Thoracic aorta (tissue), 2 donors: Measurements from ENCODE around the gene AMOTL1. TPM values are rescaled to one million over a fixed set of nuclear protein-coding genes. Genes with fewer than 3 reads are reported as not detected.

Experiments used
- ATAC-seq: fragments of 150-250 bp; one replicate; pipeline ENCODE4 v1.8.0; 2017; ENCODE audit warnings: low read depth; ENCODE audit not compliant: insufficient number of reproducible peaks, low FRiP score
- DNase-seq: peaks from one replicate; pipeline ENCODE4 v3.0.0-alpha.2; 2020; ENCODE audit warnings: low spot score
- H3K27ac ChIP-seq, 2 donors: fragments of 200-600 bp; sonication (generic); 1 replicate in 1 of 2; 2 replicates in 1 of 2; pipeline ENCODE4 v1.5.1; 2016; ENCODE audit warnings: mild to moderate bottlenecking in 2 of 2, moderate library complexity in 2 of 2
- H3K27me3 ChIP-seq: fragments of 200-600 bp; sonication (generic); replicated peaks from 2 replicates; pipeline ENCODE4 v1.6.0; 2016; ENCODE audit warnings: mild to moderate bottlenecking; ENCODE audit not compliant: insufficient read depth
- H3K36me3 ChIP-seq: fragments of 200-600 bp; sonication (generic); one replicate; pipeline ENCODE4 v1.5.1; 2016
- H3K4me1 ChIP-seq, 2 donors: fragments of 200-600 bp; sonication (generic); 1 replicate in 1 of 2; 2 replicates in 1 of 2; pipeline versions ENCODE4 v1.5.1 to v1.6.0; 2016; ENCODE audit warnings: low read depth in 2 of 2, mild to moderate bottlenecking in 1 of 2; ENCODE audit not compliant: control insufficient read depth in 1 of 2
- H3K4me3 ChIP-seq: fragments of 200-600 bp; sonication (generic); 2 replicates; pipeline ENCODE4 v1.5.1; 2016; ENCODE audit warnings: mild to moderate bottlenecking
- H3K9me3 ChIP-seq: fragments of 200-600 bp; sonication (generic); 2 replicates; pipeline ENCODE4 v1.5.1; 2016
- total RNA-seq, 2 donors: library from RNA; depleted of rRNA; stranded (reverse); fragments of >200 nt; gene quantifications; one replicate each; pipeline versions ENCODE4 v1.1.0 to v1.2.3, GENCODE V29; 2016
- TF ChIP-seq, protein P1 (sequence below): fragments of 200-600 bp; sonication (generic); IDR thresholded peaks from one replicate; pipeline ENCODE4 v1.5.1; 2019; ENCODE audit warnings: antibody characterized with exemption

The AMOTL1 gene
- total RNA-seq, 2 donors from 2014 or later: 64.2 to 89.5 TPM

DNA sequence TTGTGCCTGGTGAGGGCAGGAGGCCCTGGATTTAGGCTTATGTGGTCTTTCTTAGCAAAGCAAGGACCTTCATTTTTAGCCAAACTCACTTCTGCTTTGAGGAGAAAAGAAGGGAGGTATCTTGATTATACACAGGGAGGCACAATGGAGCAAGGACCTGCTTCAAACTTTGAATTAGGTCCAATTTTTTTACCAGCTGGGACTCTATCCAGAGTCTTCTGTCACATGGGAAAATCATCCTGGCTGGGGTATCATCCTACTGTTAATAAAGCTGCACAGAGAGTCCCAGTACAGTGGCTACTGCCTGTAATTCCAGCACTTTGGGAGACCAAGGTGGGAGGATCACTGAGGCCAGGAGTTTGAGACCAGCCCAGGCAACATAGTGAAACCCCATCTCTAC, 117.4 kb downstream of the AMOTL1 start:
- TF ChIP-seq, protein P1, sequence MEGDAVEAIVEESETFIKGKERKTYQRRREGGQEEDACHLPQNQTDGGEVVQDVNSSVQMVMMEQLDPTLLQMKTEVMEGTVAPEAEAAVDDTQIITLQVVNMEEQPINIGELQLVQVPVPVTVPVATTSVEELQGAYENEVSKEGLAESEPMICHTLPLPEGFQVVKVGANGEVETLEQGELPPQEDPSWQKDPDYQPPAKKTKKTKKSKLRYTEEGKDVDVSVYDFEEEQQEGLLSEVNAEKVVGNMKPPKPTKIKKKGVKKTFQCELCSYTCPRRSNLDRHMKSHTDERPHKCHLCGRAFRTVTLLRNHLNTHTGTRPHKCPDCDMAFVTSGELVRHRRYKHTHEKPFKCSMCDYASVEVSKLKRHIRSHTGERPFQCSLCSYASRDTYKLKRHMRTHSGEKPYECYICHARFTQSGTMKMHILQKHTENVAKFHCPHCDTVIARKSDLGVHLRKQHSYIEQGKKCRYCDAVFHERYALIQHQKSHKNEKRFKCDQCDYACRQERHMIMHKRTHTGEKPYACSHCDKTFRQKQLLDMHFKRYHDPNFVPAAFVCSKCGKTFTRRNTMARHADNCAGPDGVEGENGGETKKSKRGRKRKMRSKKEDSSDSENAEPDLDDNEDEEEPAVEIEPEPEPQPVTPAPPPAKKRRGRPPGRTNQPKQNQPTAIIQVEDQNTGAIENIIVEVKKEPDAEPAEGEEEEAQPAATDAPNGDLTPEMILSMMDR: no peak
- peaks cover 9% of the 10 kb centered on the region for H3K36me3 ChIP-seq
- DNase-seq: no peak
- no peak for ATAC-seq
- no peaks in the 10 kb centered on the region for H3K9me3 ChIP-seq
- H3K4me1 ChIP-seq: no peaks in the 10 kb centered on the region
- H3K4me3 ChIP-seq: no peak overlapping the region
- no peak overlapping the region for H3K27ac ChIP-seq
- no peaks in the 10 kb centered on the region for H3K27me3 ChIP-seq

- no peak for DNase-seq
- Histone ChIP-seq H3K27ac (no peak overlapping the region), H3K27me3 (no peaks in the 10 kb centered on the region), H3K4me3 (no peak overlapping the region), H3K9me3 (peaks cover 5% of the 10 kb centered on the region), H3K4me1 (no peaks in the 10 kb centered on the region), H3K36me3 (peaks cover 2% of the 10 kb centered on the region)
- ATAC-seq: no peak
- TF ChIP-seq, protein P1: no peak
These were observed 120.0 kb downstream of the AMOTL1 start for GRCh38 chr11:94888204-94888603.

DNA sequence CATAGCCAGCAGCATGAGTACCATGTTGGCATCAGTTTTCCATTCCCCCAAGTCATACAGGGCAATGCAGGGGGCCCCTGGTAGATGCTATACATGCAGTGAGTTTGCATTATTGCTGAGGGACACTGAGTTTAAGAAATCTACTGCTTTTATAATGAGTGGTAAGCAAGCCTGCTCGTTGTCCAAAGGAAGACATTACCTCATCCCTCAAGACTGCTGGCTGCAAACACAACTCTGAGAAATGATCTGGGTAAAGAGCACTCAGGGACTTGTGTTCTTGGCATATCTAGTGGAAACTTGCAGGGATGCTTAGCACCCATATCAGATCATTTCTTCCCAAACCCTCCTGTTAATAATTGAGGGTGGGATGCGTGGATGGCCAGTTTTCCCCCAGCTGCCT, 127.3 kb downstream of the AMOTL1 start:
- Histone ChIP-seq H3K27me3 (no peaks in the 10 kb centered on the region), H3K27ac (no peak overlapping the region), H3K36me3 (peaks cover 7% of the 10 kb centered on the region), H3K4me1 (peaks cover 0 to 9% of the 10 kb centered on the region in 2 donors), H3K4me3 (no peak overlapping the region), H3K9me3 (peaks cover 23% of the 10 kb centered on the region)
- TF ChIP-seq, protein P1: no peak
- DNase-seq (no peak), ATAC-seq (no peak)

DNA sequence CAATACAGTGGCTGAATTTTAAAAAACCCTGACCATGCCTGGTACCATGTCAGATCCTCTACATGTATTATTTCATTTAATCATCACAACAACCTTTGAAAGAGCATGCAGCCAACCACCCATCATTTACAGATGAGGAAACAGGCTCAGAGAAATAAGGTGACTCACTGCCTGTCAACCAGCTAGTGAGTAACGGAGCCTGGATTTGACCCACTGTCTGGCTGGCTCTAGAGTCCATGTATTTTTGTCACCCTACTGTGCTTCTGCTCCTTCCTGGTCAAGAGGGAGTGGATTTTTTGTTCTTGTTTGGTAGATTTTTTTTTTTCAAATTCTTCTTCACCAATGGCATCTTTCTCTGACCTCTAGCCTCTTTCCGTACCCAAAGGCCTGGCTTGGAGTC, 127.8 kb downstream of the AMOTL1 start:
- Histone ChIP-seq H3K27me3 (no peaks in the 10 kb centered on the region), H3K27ac (no peak overlapping the region), H3K4me1 (peaks cover 0 to 9% of the 10 kb centered on the region in 2 donors), H3K4me3 (no peak overlapping the region), H3K36me3 (peaks cover 7% of the 10 kb centered on the region), H3K9me3 (peaks cover 23% of the 10 kb centered on the region)
- ATAC-seq (peak; percentile 60), DNase-seq (no peak)
- TF ChIP-seq, protein P1: no peak

DNA sequence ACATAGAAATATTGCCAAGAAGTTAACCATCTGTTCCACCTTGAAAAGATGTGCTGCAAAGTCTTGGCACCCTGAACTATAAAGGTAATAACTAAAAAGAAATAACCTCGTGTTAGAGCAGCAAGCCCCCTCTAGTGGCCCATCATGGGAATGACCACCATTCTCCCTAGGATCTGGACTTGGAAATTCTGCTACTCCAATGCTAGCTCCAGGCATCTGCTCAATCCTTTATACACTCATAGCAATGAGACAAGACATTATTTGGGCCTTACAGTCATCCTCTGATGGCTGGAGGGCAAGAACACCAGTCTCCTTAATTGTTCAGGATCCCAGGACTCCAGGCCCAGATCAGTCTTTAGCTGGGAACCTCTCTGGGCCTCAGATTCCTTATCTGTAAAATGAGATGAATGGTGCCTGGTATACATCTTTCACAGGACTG, 129.2 kb downstream of the AMOTL1 start:
- DNase-seq (no peak), ATAC-seq (no peak)
- H3K4me1 ChIP-seq: peaks cover 0 to 9% of the 10 kb centered on the region in 2 donors
- peaks cover 23% of the 10 kb centered on the region for H3K9me3 ChIP-seq
- H3K36me3 ChIP-seq: peaks cover 7% of the 10 kb centered on the region
- no peak overlapping the region for H3K27ac ChIP-seq
- TF ChIP-seq, protein P1: peak; percentile 84
- H3K4me3 ChIP-seq: no peak overlapping the region
- no peaks in the 10 kb centered on the region for H3K27me3 ChIP-seq
